D721Med (cell line): ENCODE data around the gene VANGL2.

Source experiments
- DNase-seq: peaks from one replicate; pipeline ENCODE4 v3.0.0; 2011; ENCODE audit warnings: low spot score; ENCODE audit not compliant: insufficient read length
- FAIRE-seq: peaks from 2 replicates; lab custom pipeline; 2011; peaks lifted over from hg19 to GRCh38; lab: Jason Lieb, UNC
- CTCF ChIP-seq: IDR thresholded peaks from 2 replicates; pipeline ENCODE4 v1.5.1; 2012; ENCODE audit warnings: mild to moderate bottlenecking, control low read depth; ENCODE audit not compliant: insufficient read depth; ENCODE audit errors: missing control alignments

Gene VANGL2

GRCh38 chr1:160363951-160364735 lies 36.2 kb upstream of the VANGL2 start:
- TF ChIP-seq CTCF = no peak
- FAIRE-seq (peak; percentile 38), DNase-seq (no peak)

GRCh38 chr1:160365325-160365724 lies 35.0 kb upstream of the VANGL2 start:
- TF ChIP-seq CTCF = no peak
- FAIRE-seq = no peak
- DNase-seq = no peak

GRCh38 chr1:160366731-160367515 lies 33.4 kb upstream of the VANGL2 start, which contains the start of gene NHLH1:
Gene NHLH1, plus strand, starts transcription at chr1:160367071. Its CDS starts 3,661 bp downstream, at chr1:160370732.
- DNase-seq (peak; percentile 85), FAIRE-seq (no peak)
- TF ChIP-seq CTCF = no peak

GRCh38 chr1:160367516-160367900 lies 32.9 kb upstream of the VANGL2 start:
- no peak for FAIRE-seq
- no peak for DNase-seq
- no peak for TF ChIP-seq CTCF

GRCh38 chr1:160367934-160368923 lies 32.1 kb upstream of the VANGL2 start:
- TF ChIP-seq CTCF = no peak
- no peak for DNase-seq
- peak; percentile 29 for FAIRE-seq

- TF ChIP-seq CTCF = no peak
- FAIRE-seq = no peak
These were observed 31.3 kb upstream of the VANGL2 start for GRCh38 chr1:160369087-160369486.

More at GRCh38 chr1:160369087-160369486, 31.3 kb upstream of the VANGL2 start:
- no peak for DNase-seq
